Fibroblast of lung (primary cell): ENCODE measurements around the gene TSEN15. TPM values are rescaled to one million over a fixed set of nuclear protein-coding genes. Genes with fewer than 3 reads are reported as not detected.

ENCODE experiments used
- DNase-seq, 2 donors: peaks; one replicate each; pipeline versions ENCODE4 v3.0.0 to v3.0.0-alpha.2; 2010; ENCODE audit warnings: low read depth in 2 of 2
- H2AFZ ChIP-seq: 2 replicates; pipeline ENCODE4 v1.5.1; 2012; ENCODE audit warnings: low read length, control low read depth, inconsistent platforms
- H3K27ac ChIP-seq: 2 replicates; pipeline ENCODE4 v1.5.1; 2011; ENCODE audit warnings: low read length, control low read depth; ENCODE audit not compliant: insufficient read depth
- H3K27me3 ChIP-seq: 2 replicates; pipeline ENCODE4 v1.5.1; 2011; ENCODE audit warnings: mild to moderate bottlenecking, low read length; ENCODE audit not compliant: control insufficient read depth, insufficient read depth
- H3K36me3 ChIP-seq: 2 replicates; pipeline ENCODE4 v1.5.1; 2011; ENCODE audit warnings: low read length; ENCODE audit not compliant: control insufficient read depth, insufficient read depth
- H3K4me1 ChIP-seq: 2 replicates; pipeline ENCODE4 v1.5.1; 2011; ENCODE audit warnings: low read length; ENCODE audit not compliant: control insufficient read depth, insufficient read depth; ENCODE audit errors: extremely low read depth
- H3K4me2 ChIP-seq: 2 replicates; pipeline ENCODE4 v1.5.1; 2011; ENCODE audit warnings: low read length, control low read depth; ENCODE audit not compliant: insufficient read depth; ENCODE audit errors: extremely low read depth
- H3K4me3 ChIP-seq, 4 experiments: fragments of 200-600 bp in 1 of 4; sonication (generic) in 1 of 4; replicated peaks in 1 of 4; 2 replicates each; pipeline ENCODE4 v1.5.1; 2011 to 2016; ENCODE audit warnings: low read length in 4 of 4, low read depth in 3 of 4, mild to moderate bottlenecking in 3 of 4, control low read depth in 2 of 4, inconsistent platforms in 1 of 4, mixed read lengths in 1 of 4; ENCODE audit not compliant: insufficient read depth in 1 of 4; ENCODE audit errors: control extremely low read depth in 1 of 4
- H3K79me2 ChIP-seq: 2 replicates; pipeline ENCODE4 v1.5.1; 2012; ENCODE audit warnings: mild to moderate bottlenecking, low read length, inconsistent platforms; ENCODE audit not compliant: control insufficient read depth, insufficient read depth
- H3K9ac ChIP-seq: 2 replicates; pipeline ENCODE4 v1.5.1; 2011; ENCODE audit warnings: mild to moderate bottlenecking, low read length, control low read depth; ENCODE audit not compliant: insufficient read depth
- H3K9me3 ChIP-seq: 2 replicates; pipeline ENCODE4 v1.5.1; 2012; ENCODE audit warnings: low read depth, low read length; ENCODE audit not compliant: control insufficient read depth, insufficient read depth
- H4K20me1 ChIP-seq: 2 replicates; pipeline ENCODE4 v1.5.1; 2011; ENCODE audit warnings: low read length; ENCODE audit not compliant: control insufficient read depth, insufficient read depth; ENCODE audit errors: extremely low read depth
- EZH2 ChIP-seq: IDR thresholded peaks from 2 replicates; pipeline ENCODE4 v1.5.1; 2012; ENCODE audit warnings: low read length, control low read depth, mild to moderate bottlenecking; ENCODE audit errors: missing control alignments
- polyA plus RNA-seq, 2 donors: library from polyadenylated mRNA; depleted of rRNA in 1 of 2; stranded (reverse) in 1 of 2; unstranded in 1 of 2; fragments of >200 nt; gene quantifications; 2 replicates each; pipeline ENCODE4 v1.2.1, GENCODE V29; 2011 to 2012; ENCODE audit warnings: missing spikeins in 1 of 2
- total RNA-seq: library from RNA; depleted of rRNA; stranded (reverse); fragments of >200 nt; gene quantifications from 2 replicates; pipeline ENCODE4 v1.2.1, GENCODE V29; 2014
- TF ChIP-seq, protein P1 (sequence below), 2 donors: IDR thresholded peaks in 1 of 2; conservative IDR thresholded peaks in 1 of 2; 1 replicate in 1 of 2; 2 replicates in 1 of 2; pipeline ENCODE4 v1.5.1; 2011 to 2012; ENCODE audit warnings: low read length in 2 of 2, control low read depth in 1 of 2, inconsistent platforms in 1 of 2, low read depth in 1 of 2, mild to moderate bottlenecking in 1 of 2

Gene TSEN15
- total and polyA plus RNA-seq, 2 donors (not counting 1 experiment from before 2014, with no cell fraction given) = 53.7 to 74.2 TPM

DNA sequence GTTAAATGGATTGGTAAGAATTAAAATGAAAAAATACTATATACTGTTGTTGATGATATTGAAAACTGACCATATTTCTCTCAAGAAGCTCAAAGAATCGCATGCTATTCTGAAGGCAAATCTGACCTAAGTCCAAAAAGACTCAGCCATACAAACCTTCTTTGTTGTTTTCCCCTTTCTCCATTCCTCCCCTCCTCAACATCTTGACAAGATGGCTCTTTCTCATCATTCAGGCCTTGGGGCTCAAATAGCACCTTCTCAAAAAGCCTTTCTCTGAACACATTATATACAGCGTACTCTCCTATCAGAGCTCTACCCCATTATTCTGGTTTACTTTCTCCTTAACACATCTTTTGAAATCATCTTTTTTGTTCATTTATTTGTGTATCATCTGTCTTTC lies 31.2 kb upstream of the TSEN15 start:
- TF ChIP-seq, protein P1, sequence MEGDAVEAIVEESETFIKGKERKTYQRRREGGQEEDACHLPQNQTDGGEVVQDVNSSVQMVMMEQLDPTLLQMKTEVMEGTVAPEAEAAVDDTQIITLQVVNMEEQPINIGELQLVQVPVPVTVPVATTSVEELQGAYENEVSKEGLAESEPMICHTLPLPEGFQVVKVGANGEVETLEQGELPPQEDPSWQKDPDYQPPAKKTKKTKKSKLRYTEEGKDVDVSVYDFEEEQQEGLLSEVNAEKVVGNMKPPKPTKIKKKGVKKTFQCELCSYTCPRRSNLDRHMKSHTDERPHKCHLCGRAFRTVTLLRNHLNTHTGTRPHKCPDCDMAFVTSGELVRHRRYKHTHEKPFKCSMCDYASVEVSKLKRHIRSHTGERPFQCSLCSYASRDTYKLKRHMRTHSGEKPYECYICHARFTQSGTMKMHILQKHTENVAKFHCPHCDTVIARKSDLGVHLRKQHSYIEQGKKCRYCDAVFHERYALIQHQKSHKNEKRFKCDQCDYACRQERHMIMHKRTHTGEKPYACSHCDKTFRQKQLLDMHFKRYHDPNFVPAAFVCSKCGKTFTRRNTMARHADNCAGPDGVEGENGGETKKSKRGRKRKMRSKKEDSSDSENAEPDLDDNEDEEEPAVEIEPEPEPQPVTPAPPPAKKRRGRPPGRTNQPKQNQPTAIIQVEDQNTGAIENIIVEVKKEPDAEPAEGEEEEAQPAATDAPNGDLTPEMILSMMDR (conservative IDR thresholded peaks at IDR 0.05 in 1 of 2, IDR thresholded peaks at IDR 0.05 in 1 of 2; ENCODE audit: low read depth in 1 of 2, low read length in 2 of 2) = no peak
- TF ChIP-seq EZH2 = no peak
- no peak overlapping the region for H3K9ac ChIP-seq
- no peaks in the 10 kb centered on the region for H3K9me3 ChIP-seq
- H3K27me3 ChIP-seq = no peaks in the 10 kb centered on the region
- no peaks in the 10 kb centered on the region for H4K20me1 ChIP-seq
- H3K36me3 ChIP-seq = no peaks in the 10 kb centered on the region
- H3K27ac ChIP-seq = no peak overlapping the region
- H2AFZ ChIP-seq = no peak overlapping the region
- no peak overlapping the region for H3K4me3 ChIP-seq
- H3K4me1 ChIP-seq = peaks cover 6% of the 10 kb centered on the region
- no peak overlapping the region for H3K4me2 ChIP-seq
- no peak for DNase-seq
- H3K79me2 ChIP-seq = no peaks in the 10 kb centered on the region

DNA sequence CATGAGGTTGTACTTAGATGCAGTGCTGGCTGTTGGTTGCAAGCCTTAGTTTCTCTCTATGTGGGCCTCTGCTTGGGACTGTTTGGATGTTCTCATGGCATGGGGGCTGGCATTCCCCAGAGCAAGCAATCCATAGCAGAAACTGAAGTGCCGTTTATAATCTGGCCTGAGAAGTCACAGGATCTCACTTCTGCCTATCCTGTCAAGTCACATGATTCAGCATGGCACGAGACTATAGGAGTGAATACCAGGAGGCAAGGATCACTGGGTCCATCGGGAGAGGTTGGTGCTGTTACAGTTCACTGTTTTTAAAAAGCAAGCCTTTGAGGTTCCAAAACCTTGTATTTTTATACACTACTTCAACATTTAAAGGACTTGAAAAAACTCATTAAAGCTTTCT lies 30.7 kb upstream of the TSEN15 start:
- H3K4me2 ChIP-seq = no peak overlapping the region
- no peak for TF ChIP-seq EZH2
- TF ChIP-seq, protein P1 (conservative IDR thresholded peaks at IDR 0.05 in 1 of 2, IDR thresholded peaks at IDR 0.05 in 1 of 2; ENCODE audit: low read depth in 1 of 2, low read length in 2 of 2) = no peak
- H3K4me1 ChIP-seq = peaks cover 11% of the 10 kb centered on the region
- no peaks in the 10 kb centered on the region for H3K9me3 ChIP-seq
- H4K20me1 ChIP-seq = no peaks in the 10 kb centered on the region
- DNase-seq = no peak
- no peaks in the 10 kb centered on the region for H3K79me2 ChIP-seq
- H3K27ac ChIP-seq = no peak overlapping the region
- H3K9ac ChIP-seq = no peak overlapping the region
- no peak overlapping the region for H3K4me3 ChIP-seq
- no peaks in the 10 kb centered on the region for H3K36me3 ChIP-seq
- H3K27me3 ChIP-seq = no peaks in the 10 kb centered on the region
- no peak overlapping the region for H2AFZ ChIP-seq

DNA sequence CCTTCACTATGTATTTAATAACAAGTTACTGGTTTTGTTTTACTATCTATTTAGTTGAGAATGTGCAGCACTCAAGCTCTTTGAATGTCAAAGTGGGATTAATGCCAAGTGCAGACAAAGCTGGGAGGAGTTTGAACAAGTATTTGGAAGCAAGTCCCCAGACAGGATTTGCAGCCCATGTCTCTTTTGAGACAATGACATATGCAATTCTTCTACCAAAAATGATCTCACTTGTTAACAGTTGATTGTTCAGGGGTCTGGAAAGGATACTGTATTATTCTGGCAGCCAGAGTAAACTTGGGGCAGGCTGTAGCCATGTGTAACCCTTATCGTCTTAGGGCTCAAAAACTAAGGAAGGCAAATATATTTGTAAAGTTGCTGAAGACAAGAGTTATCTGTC lies 29.8 kb upstream of the TSEN15 start:
- TF ChIP-seq EZH2 = no peak
- TF ChIP-seq, protein P1 (conservative IDR thresholded peaks at IDR 0.05 in 1 of 2, IDR thresholded peaks at IDR 0.05 in 1 of 2; ENCODE audit: low read depth in 1 of 2, low read length in 2 of 2) = no peak
- Histone ChIP-seq H3K27me3 (no peaks in the 10 kb centered on the region), H3K4me2 (no peak overlapping the region), H3K36me3 (no peaks in the 10 kb centered on the region), H4K20me1 (no peaks in the 10 kb centered on the region), H3K79me2 (no peaks in the 10 kb centered on the region), H3K4me3 (no peak overlapping the region), H3K9me3 (no peaks in the 10 kb centered on the region), H2AFZ (no peak overlapping the region), H3K27ac (no peak overlapping the region), H3K9ac (no peak overlapping the region), H3K4me1 (peaks cover 11% of the 10 kb centered on the region)
- DNase-seq = peak in 1 of 2 donors; percentile 37
